ENCODE measurements around the gene PITRM1.

PITRM1 gene

GRCh38 chr10:3166496-3167290 lies 5.9 kb downstream of the PITRM1 start:
- Histone ChIP-seq H2AFZ (ENCODE audit: low read length) (no peak overlapping the region), H3K4me3 (ENCODE audit: low read depth, low read length, poor library complexity, severe bottlenecking) (no peak overlapping the region), H3F3A (ENCODE audit: insufficient read depth, low read length) (no peaks in the 10 kb centered on the region), H3K27ac (ENCODE audit: low read depth, low read length, poor library complexity, severe bottlenecking) (no peak overlapping the region), H3K9me3 (ENCODE audit: low read length) (no peaks in the 10 kb centered on the region), H3K4me2 (ENCODE audit: low read length) (no peak overlapping the region), H3K4me1 (ENCODE audit: insufficient read depth, low read length, severe bottlenecking) (peaks cover 6% of the 10 kb centered on the region), H3K79me2 (ENCODE audit: insufficient read depth, low read length) (peaks cover 2% of the 10 kb centered on the region; the same call in 1 of the 2 replicates), H3K9ac (ENCODE audit: low read length) (no peak overlapping the region), H3K36me3 (ENCODE audit: insufficient read depth, low read length) (peaks cover 74% of the 10 kb centered on the region), H3K9me2 (ENCODE audit: low read depth, low read length) (no peaks in the 10 kb centered on the region), H3K27me3 (ENCODE audit: insufficient read depth, low read length) (no peaks in the 10 kb centered on the region), H4K20me1 (ENCODE audit: insufficient read depth, low read length) (no peaks in the 10 kb centered on the region)
- TF ChIP-seq EZH2 (IDR thresholded peaks at IDR 0.05; ENCODE audit: borderline replicate concordance, low read length) = no peak
- TF ChIP-seq, protein P1, sequence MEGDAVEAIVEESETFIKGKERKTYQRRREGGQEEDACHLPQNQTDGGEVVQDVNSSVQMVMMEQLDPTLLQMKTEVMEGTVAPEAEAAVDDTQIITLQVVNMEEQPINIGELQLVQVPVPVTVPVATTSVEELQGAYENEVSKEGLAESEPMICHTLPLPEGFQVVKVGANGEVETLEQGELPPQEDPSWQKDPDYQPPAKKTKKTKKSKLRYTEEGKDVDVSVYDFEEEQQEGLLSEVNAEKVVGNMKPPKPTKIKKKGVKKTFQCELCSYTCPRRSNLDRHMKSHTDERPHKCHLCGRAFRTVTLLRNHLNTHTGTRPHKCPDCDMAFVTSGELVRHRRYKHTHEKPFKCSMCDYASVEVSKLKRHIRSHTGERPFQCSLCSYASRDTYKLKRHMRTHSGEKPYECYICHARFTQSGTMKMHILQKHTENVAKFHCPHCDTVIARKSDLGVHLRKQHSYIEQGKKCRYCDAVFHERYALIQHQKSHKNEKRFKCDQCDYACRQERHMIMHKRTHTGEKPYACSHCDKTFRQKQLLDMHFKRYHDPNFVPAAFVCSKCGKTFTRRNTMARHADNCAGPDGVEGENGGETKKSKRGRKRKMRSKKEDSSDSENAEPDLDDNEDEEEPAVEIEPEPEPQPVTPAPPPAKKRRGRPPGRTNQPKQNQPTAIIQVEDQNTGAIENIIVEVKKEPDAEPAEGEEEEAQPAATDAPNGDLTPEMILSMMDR (IDR thresholded peaks at IDR 0.05; ENCODE audit: low read length) = no peak

GRCh38 chr10:3165196-3165595 lies 7.4 kb downstream of the PITRM1 start:
- H3K9ac ChIP-seq (ENCODE audit: low read length) = no peak overlapping the region
- no peaks in the 10 kb centered on the region for H3K9me3 ChIP-seq (ENCODE audit: low read length)
- H3K4me1 ChIP-seq (ENCODE audit: insufficient read depth, low read length, severe bottlenecking) = no peaks in the 10 kb centered on the region
- no peaks in the 10 kb centered on the region for H4K20me1 ChIP-seq (ENCODE audit: insufficient read depth, low read length)
- H3K36me3 ChIP-seq (ENCODE audit: insufficient read depth, low read length) = peaks cover 77% of the 10 kb centered on the region
- H3K9me2 ChIP-seq (ENCODE audit: low read depth, low read length) = no peaks in the 10 kb centered on the region
- H2AFZ ChIP-seq (ENCODE audit: low read length) = no peak overlapping the region
- H3K27ac ChIP-seq (ENCODE audit: low read depth, low read length, poor library complexity, severe bottlenecking) = no peak overlapping the region
- no peak for TF ChIP-seq EZH2 (IDR thresholded peaks at IDR 0.05; ENCODE audit: borderline replicate concordance, low read length)
- TF ChIP-seq, protein P1 (IDR thresholded peaks at IDR 0.05; ENCODE audit: low read length) = no peak
- H3K27me3 ChIP-seq (ENCODE audit: insufficient read depth, low read length) = no peaks in the 10 kb centered on the region
- H3K79me2 ChIP-seq (ENCODE audit: insufficient read depth, low read length) = no peaks in the 10 kb centered on the region
- H3K4me3 ChIP-seq (ENCODE audit: low read depth, low read length, poor library complexity, severe bottlenecking) = no peak overlapping the region
- H3F3A ChIP-seq (ENCODE audit: insufficient read depth, low read length) = no peaks in the 10 kb centered on the region
- no peak overlapping the region for H3K4me2 ChIP-seq (ENCODE audit: low read length)

DNA sequence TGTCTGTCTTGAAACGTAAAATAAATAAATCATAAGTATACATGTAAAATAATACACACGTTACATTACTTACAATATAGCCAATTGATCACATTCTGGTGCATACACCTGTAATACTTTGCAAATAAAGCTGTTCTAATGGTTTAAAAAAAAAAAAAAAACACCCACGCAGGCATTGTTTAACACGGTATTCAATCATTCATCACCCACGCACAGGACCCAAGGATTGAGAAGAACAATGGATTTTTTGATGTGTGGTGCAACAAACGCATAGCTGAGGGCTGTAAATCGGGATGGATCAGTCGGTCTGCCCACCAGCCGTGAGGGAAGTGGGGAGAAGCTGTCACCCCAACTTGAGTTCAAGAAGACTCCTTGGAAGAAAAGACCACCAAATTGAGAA lies 8.7 kb downstream of the PITRM1 start:
- Histone ChIP-seq H2AFZ (ENCODE audit: low read length) (no peak overlapping the region), H3K9ac (ENCODE audit: low read length) (no peak overlapping the region), H3K27ac (ENCODE audit: low read depth, low read length, poor library complexity, severe bottlenecking) (no peak overlapping the region), H4K20me1 (ENCODE audit: insufficient read depth, low read length) (no peaks in the 10 kb centered on the region), H3K9me2 (ENCODE audit: low read depth, low read length) (no peaks in the 10 kb centered on the region), H3K27me3 (ENCODE audit: insufficient read depth, low read length) (no peaks in the 10 kb centered on the region), H3K9me3 (ENCODE audit: low read length) (no peaks in the 10 kb centered on the region), H3K36me3 (ENCODE audit: insufficient read depth, low read length) (peaks cover 78% of the 10 kb centered on the region), H3F3A (ENCODE audit: insufficient read depth, low read length) (no peaks in the 10 kb centered on the region), H3K4me3 (ENCODE audit: low read depth, low read length, poor library complexity, severe bottlenecking) (no peak overlapping the region), H3K79me2 (ENCODE audit: insufficient read depth, low read length) (no peaks in the 10 kb centered on the region), H3K4me2 (ENCODE audit: low read length) (no peak overlapping the region), H3K4me1 (ENCODE audit: insufficient read depth, low read length, severe bottlenecking) (no peaks in the 10 kb centered on the region)
- no peak for TF ChIP-seq EZH2 (IDR thresholded peaks at IDR 0.05; ENCODE audit: borderline replicate concordance, low read length)
- TF ChIP-seq, protein P1 (IDR thresholded peaks at IDR 0.05; ENCODE audit: low read length) = no peak
